ENCODE measurements around the gene NGF. TPM values are rescaled to one million over a fixed set of nuclear protein-coding genes. Genes with fewer than 3 reads are reported as not detected.

Gene NGF
- polyA plus RNA-seq, 3 donors, result not detected

GRCh38 chr1:115312742-115313141, 25.3 kb downstream of the NGF start:
- Histone ChIP-seq H3K9ac (ENCODE audit: insufficient read depth, low read length, poor library complexity, severe bottlenecking) (no peak overlapping the region), H3K27ac (ENCODE audit: low read depth in 1 of 2, low read length in 2 of 2) (no peak overlapping the region), H3K27me3 (ENCODE audit: control insufficient read depth in 2 of 2, insufficient read depth in 2 of 2, low read length in 2 of 2) (no peaks in the 10 kb centered on the region), H4K20me1 (ENCODE audit: insufficient read depth, low read length) (no peaks in the 10 kb centered on the region), H3K9me3 (replicated peaks in 1 of 2; ENCODE audit: control insufficient read depth in 1 of 2, insufficient read depth in 1 of 2, low read length in 2 of 2) (no peaks in the 10 kb centered on the region), H3K4me2 (replicated peaks; ENCODE audit: extremely low read depth, low read length, poor library complexity, severe bottlenecking) (no peak overlapping the region), H3K4me3 (replicated peaks in 1 of 3; ENCODE audit: low read depth in 2 of 3, low read length in 3 of 3) (no peak overlapping the region), H2AFZ (ENCODE audit: insufficient read depth, low read depth, low read length, poor library complexity, severe bottlenecking) (no peak overlapping the region), H3K36me3 (replicated peaks in 1 of 2; ENCODE audit: control insufficient read depth in 1 of 2, insufficient read depth in 2 of 2, low read length in 2 of 2) (no peaks in the 10 kb centered on the region), H3K4me1 (ENCODE audit: control insufficient read depth in 1 of 2, insufficient read depth in 2 of 2, low read length in 2 of 2) (no peaks in the 10 kb centered on the region), H3K79me2 (ENCODE audit: insufficient read depth, low read length) (no peaks in the 10 kb centered on the region)
- H3K36me3 Mint-ChIP-seq, result no peaks in the 10 kb centered on the region
- TF ChIP-seq, protein P1, sequence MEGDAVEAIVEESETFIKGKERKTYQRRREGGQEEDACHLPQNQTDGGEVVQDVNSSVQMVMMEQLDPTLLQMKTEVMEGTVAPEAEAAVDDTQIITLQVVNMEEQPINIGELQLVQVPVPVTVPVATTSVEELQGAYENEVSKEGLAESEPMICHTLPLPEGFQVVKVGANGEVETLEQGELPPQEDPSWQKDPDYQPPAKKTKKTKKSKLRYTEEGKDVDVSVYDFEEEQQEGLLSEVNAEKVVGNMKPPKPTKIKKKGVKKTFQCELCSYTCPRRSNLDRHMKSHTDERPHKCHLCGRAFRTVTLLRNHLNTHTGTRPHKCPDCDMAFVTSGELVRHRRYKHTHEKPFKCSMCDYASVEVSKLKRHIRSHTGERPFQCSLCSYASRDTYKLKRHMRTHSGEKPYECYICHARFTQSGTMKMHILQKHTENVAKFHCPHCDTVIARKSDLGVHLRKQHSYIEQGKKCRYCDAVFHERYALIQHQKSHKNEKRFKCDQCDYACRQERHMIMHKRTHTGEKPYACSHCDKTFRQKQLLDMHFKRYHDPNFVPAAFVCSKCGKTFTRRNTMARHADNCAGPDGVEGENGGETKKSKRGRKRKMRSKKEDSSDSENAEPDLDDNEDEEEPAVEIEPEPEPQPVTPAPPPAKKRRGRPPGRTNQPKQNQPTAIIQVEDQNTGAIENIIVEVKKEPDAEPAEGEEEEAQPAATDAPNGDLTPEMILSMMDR (IDR thresholded peaks at IDR 0.05), result no peak
- H3K4me1 Mint-ChIP-seq, result no peaks in the 10 kb centered on the region
- intact Hi-C loops (cut with micrococcal nuclease), result no loop called here
- H3K4me3 Mint-ChIP-seq, result no peak overlapping the region
- no peak for DNase-seq
- H3K9me3 Mint-ChIP-seq, result peaks cover 0 to 2% (median 0%) of the 10 kb centered on the region in 7 donors
- no peak overlapping the region for H3K27ac Mint-ChIP-seq
- H3K27me3 Mint-ChIP-seq (ENCODE audit: low read depth in 3 of 3), result peaks cover 1 to 4% (median 2%) of the 10 kb centered on the region in 3 donors

GRCh38 chr1:115311474-115311989, 26.5 kb downstream of the NGF start:
- no peak overlapping the region for H3K27ac Mint-ChIP-seq
- no peaks in the 10 kb centered on the region for H3K36me3 Mint-ChIP-seq
- no peak overlapping the region for H3K4me2 ChIP-seq (replicated peaks; ENCODE audit: extremely low read depth, low read length, poor library complexity, severe bottlenecking)
- no peaks in the 10 kb centered on the region for H3K27me3 ChIP-seq (ENCODE audit: control insufficient read depth in 2 of 2, insufficient read depth in 2 of 2, low read length in 2 of 2)
- DNase-seq, result no peak
- H3K9me3 ChIP-seq (replicated peaks in 1 of 2; ENCODE audit: control insufficient read depth in 1 of 2, insufficient read depth in 1 of 2, low read length in 2 of 2), result no peaks in the 10 kb centered on the region
- peaks cover 0 to 2% (median 0%) of the 10 kb centered on the region in 7 donors for H3K9me3 Mint-ChIP-seq
- H3K4me1 Mint-ChIP-seq, result no peaks in the 10 kb centered on the region
- no peaks in the 10 kb centered on the region for H4K20me1 ChIP-seq (ENCODE audit: insufficient read depth, low read length)
- no peak overlapping the region for H3K4me3 Mint-ChIP-seq
- peaks cover 1 to 4% (median 2%) of the 10 kb centered on the region in 3 donors for H3K27me3 Mint-ChIP-seq (ENCODE audit: low read depth in 3 of 3)
- no peak overlapping the region for H3K27ac ChIP-seq (ENCODE audit: low read depth in 1 of 2, low read length in 2 of 2)
- TF ChIP-seq, protein P1 (IDR thresholded peaks at IDR 0.05), result no peak
- no peak overlapping the region for H3K4me3 ChIP-seq (replicated peaks in 1 of 3; ENCODE audit: low read depth in 2 of 3, low read length in 3 of 3)
- H3K79me2 ChIP-seq (ENCODE audit: insufficient read depth, low read length), result no peaks in the 10 kb centered on the region
- H3K36me3 ChIP-seq (replicated peaks in 1 of 2; ENCODE audit: control insufficient read depth in 1 of 2, insufficient read depth in 2 of 2, low read length in 2 of 2), result no peaks in the 10 kb centered on the region
- WGBS (ENCODE audit: insufficient coverage), result no CpG with 5 or more reads among the region's 1 CpG
- H3K4me1 ChIP-seq (ENCODE audit: control insufficient read depth in 1 of 2, insufficient read depth in 2 of 2, low read length in 2 of 2), result no peaks in the 10 kb centered on the region
- H3K9ac ChIP-seq (ENCODE audit: insufficient read depth, low read length, poor library complexity, severe bottlenecking), result no peak overlapping the region
- no peak overlapping the region for H2AFZ ChIP-seq (ENCODE audit: insufficient read depth, low read depth, low read length, poor library complexity, severe bottlenecking)
- intact Hi-C loops (cut with micrococcal nuclease), result no loop called here

Data from CD14-positive monocyte (primary cell).